ENCODE results near the gene MTIF2.
"Not testable (repeated sequence)": the region's sequence is repeated elsewhere in the genome, so short reads cannot be mapped to it uniquely, and the experiment has no call there.

Gene MTIF2

GRCh38 chr2:55280851-55281546, 12.0 kb upstream of the MTIF2 start:
- H3K4me3 ChIP-seq (ENCODE audit: low read length); DNase-seq (ENCODE audit: low read depth, low spot score); H3K36me3 ChIP-seq (ENCODE audit: control insufficient read depth, insufficient read depth, low read length); H3K27me3 ChIP-seq (ENCODE audit: control insufficient read depth, insufficient read depth, low read length); H3K9me3 ChIP-seq (ENCODE audit: control insufficient read depth, insufficient read depth, low read length); H3K27ac ChIP-seq (ENCODE audit: low read length); H3K4me1 ChIP-seq (ENCODE audit: control insufficient read depth, insufficient read depth, low read length): not testable (repeated sequence)
- no CpG with 5 or more reads among the region's 5 CpGs for WGBS (ENCODE audit: insufficient coverage, insufficient read length)

GRCh38 chr2:55279859-55280424, 10.9 kb upstream of the MTIF2 start:
- not testable (repeated sequence) for H3K4me1 ChIP-seq (ENCODE audit: control insufficient read depth, insufficient read depth, low read length); H3K36me3 ChIP-seq (ENCODE audit: control insufficient read depth, insufficient read depth, low read length); H3K9me3 ChIP-seq (ENCODE audit: control insufficient read depth, insufficient read depth, low read length); H3K27ac ChIP-seq (ENCODE audit: low read length); DNase-seq (ENCODE audit: low read depth, low spot score); H3K4me3 ChIP-seq (ENCODE audit: low read length); H3K27me3 ChIP-seq (ENCODE audit: control insufficient read depth, insufficient read depth, low read length)
- WGBS (ENCODE audit: insufficient coverage, insufficient read length) = no CpG with 5 or more reads among the region's 7 CpGs

- not testable (repeated sequence) for DNase-seq (ENCODE audit: low read depth, low spot score); H3K4me3 ChIP-seq (ENCODE audit: low read length); H3K36me3 ChIP-seq (ENCODE audit: control insufficient read depth, insufficient read depth, low read length); H3K4me1 ChIP-seq (ENCODE audit: control insufficient read depth, insufficient read depth, low read length); H3K27ac ChIP-seq (ENCODE audit: low read length); H3K9me3 ChIP-seq (ENCODE audit: control insufficient read depth, insufficient read depth, low read length); H3K27me3 ChIP-seq (ENCODE audit: control insufficient read depth, insufficient read depth, low read length)
- no CpG with 5 or more reads among the region's 10 CpGs for WGBS (ENCODE audit: insufficient coverage, insufficient read length)
These were observed 10.3 kb upstream of the MTIF2 start for GRCh38 chr2:55279214-55279835.

- Histone ChIP-seq H3K4me1 (ENCODE audit: control insufficient read depth, insufficient read depth, low read length) (peaks cover 2% of the 10 kb centered on the region; the same call in 1 of the 2 replicates), H3K9me3 (ENCODE audit: control insufficient read depth, insufficient read depth, low read length) (no peaks in the 10 kb centered on the region), H3K36me3 (ENCODE audit: control insufficient read depth, insufficient read depth, low read length) (no peaks in the 10 kb centered on the region), H3K27me3 (ENCODE audit: control insufficient read depth, insufficient read depth, low read length) (no peaks in the 10 kb centered on the region), H3K27ac (ENCODE audit: low read length) (no peak overlapping the region), H3K4me3 (ENCODE audit: low read length) (no peak overlapping the region)
- WGBS (ENCODE audit: insufficient coverage, insufficient read length) = no CpG with 5 or more reads among the region's 3 CpGs
- DNase-seq (ENCODE audit: low read depth, low spot score) = no peak
These were observed 8.3 kb upstream of the MTIF2 start for GRCh38 chr2:55277310-55277709.

DNA sequence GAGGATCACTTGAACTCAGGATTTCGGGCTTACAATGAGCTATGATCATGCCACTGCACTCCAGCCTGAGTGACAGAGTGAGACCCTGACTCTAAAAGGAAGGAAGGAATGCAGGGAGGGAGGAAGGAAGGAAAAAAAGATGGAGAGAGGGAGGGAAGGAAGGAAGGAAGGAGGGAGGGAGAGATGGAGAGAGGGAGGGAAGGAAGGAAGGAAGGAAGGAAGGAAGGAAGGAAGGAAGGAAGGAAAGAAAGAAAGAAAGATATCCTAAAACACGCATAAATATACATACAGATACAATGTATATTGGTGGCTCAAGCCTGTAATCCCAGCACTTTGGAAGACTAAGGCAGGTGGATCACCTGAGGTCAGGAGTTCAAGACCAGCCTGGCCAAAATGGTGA, 5.3 kb upstream of the MTIF2 start:
- H3K4me1 ChIP-seq (ENCODE audit: control insufficient read depth, insufficient read depth, low read length); DNase-seq (ENCODE audit: low read depth, low spot score); H3K36me3 ChIP-seq (ENCODE audit: control insufficient read depth, insufficient read depth, low read length); H3K27me3 ChIP-seq (ENCODE audit: control insufficient read depth, insufficient read depth, low read length); H3K9me3 ChIP-seq (ENCODE audit: control insufficient read depth, insufficient read depth, low read length); H3K4me3 ChIP-seq (ENCODE audit: low read length); H3K27ac ChIP-seq (ENCODE audit: low read length): not testable (repeated sequence)
- WGBS (ENCODE audit: insufficient coverage, insufficient read length) = no CpG with 5 or more reads among the region's 2 CpGs

GRCh38 chr2:55269645-55269990, 587 bp upstream of the MTIF2 start:
- Histone ChIP-seq H3K27me3 (ENCODE audit: control insufficient read depth, insufficient read depth, low read length) (no peaks in the 10 kb centered on the region), H3K9me3 (ENCODE audit: control insufficient read depth, insufficient read depth, low read length) (no peaks in the 10 kb centered on the region), H3K4me3 (ENCODE audit: low read length) (no peak overlapping the region; the same call in 1 of the 2 replicates), H3K27ac (ENCODE audit: low read length) (no peak overlapping the region), H3K36me3 (ENCODE audit: control insufficient read depth, insufficient read depth, low read length) (no peaks in the 10 kb centered on the region), H3K4me1 (ENCODE audit: control insufficient read depth, insufficient read depth, low read length) (no peaks in the 10 kb centered on the region)
- no peak for DNase-seq (ENCODE audit: low read depth, low spot score)
- no CpG with 5 or more reads among the region's 7 CpGs for WGBS (ENCODE audit: insufficient coverage, insufficient read length)

DNA sequence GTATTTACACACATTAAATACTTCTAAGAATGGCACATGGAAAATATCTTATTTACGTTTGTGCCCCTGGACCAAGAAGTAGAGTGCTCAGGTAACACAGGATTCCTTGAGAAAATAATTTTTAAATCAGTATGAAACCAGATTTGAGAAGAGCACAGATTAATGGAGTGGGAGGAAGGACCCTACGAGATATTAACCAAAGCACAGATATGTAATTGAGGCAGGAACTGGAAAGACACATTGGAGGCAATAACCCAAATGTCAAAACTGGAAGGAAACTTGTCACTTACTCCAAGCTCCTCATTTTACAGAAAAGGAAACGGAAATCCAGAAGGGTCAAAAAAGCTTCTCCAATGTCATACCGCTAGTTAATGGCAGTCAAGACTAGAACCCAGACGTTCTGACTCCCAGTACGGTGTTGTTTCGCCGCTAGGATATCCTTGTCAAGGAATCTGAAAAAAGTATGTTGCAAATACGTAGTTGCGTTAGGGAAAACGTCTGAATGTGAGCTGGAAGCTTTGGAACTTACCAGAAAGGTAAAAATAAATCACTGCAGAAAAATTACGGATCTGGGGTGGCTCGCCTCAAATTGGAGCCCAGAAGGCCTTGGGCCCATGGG, 634 bp downstream of the MTIF2 start:
- Histone ChIP-seq H3K4me3 (ENCODE audit: low read length) (peak overlapping the region; percentile 60; the same call in 1 of the 2 replicates), H3K9me3 (ENCODE audit: control insufficient read depth, insufficient read depth, low read length) (no peaks in the 10 kb centered on the region), H3K27ac (ENCODE audit: low read length) (no peak overlapping the region), H3K4me1 (ENCODE audit: control insufficient read depth, insufficient read depth, low read length) (no peaks in the 10 kb centered on the region), H3K36me3 (ENCODE audit: control insufficient read depth, insufficient read depth, low read length) (no peaks in the 10 kb centered on the region; the same call in 1 of the 2 replicates), H3K27me3 (ENCODE audit: control insufficient read depth, insufficient read depth, low read length) (no peaks in the 10 kb centered on the region)
- no CpG with 5 or more reads among the region's 13 CpGs for WGBS (ENCODE audit: insufficient coverage, insufficient read length)
- no peak for DNase-seq (ENCODE audit: low read depth, low spot score)

DNA sequence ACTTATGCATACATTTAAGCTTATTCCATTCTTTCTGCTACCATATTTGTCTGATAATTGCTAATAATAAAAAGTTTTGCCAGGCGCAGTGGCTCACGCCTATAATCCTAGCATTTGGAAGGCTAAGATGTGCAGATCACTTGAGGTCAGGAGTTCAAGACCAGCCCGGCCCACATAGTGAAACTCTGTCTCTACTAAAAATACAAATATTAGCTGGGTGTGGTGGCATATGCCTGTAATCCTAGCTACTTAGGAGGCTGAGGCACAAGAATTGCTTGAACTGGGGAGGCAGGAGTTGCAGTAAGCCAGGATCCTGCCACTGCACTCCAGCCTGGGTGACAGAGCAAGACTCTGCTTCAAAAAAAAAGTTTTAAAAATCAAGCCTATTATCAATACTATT, 9.4 kb downstream of the MTIF2 start:
- H3K4me1 ChIP-seq (ENCODE audit: control insufficient read depth, insufficient read depth, low read length); H3K4me3 ChIP-seq (ENCODE audit: low read length); H3K27me3 ChIP-seq (ENCODE audit: control insufficient read depth, insufficient read depth, low read length); DNase-seq (ENCODE audit: low read depth, low spot score); H3K9me3 ChIP-seq (ENCODE audit: control insufficient read depth, insufficient read depth, low read length); H3K36me3 ChIP-seq (ENCODE audit: control insufficient read depth, insufficient read depth, low read length); H3K27ac ChIP-seq (ENCODE audit: low read length): not testable (repeated sequence)
- WGBS (ENCODE audit: insufficient coverage, insufficient read length) = no CpG with 5 or more reads among the region's 3 CpGs

DNA sequence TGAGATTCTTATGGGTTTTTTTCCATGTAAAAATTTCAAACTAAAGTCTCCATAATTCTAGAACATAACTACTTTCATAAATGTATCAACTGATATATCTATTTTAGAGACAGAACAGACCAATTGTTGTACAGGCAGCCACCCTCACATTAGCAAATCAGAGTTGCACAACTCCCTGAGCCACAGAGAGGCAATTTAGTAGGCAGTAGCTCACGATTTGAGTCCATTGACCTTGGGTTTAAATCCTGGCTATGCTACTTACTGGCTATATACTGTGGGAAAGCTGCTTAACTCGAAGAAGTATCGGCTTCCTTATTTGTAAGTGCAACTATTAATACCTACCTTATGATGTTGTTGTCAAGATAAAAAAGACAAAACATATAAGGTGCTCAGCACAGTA, 16.2 kb downstream of the MTIF2 start:
- WGBS (ENCODE audit: insufficient coverage, insufficient read length) = no CpG with 5 or more reads among the region's 3 CpGs

DNA sequence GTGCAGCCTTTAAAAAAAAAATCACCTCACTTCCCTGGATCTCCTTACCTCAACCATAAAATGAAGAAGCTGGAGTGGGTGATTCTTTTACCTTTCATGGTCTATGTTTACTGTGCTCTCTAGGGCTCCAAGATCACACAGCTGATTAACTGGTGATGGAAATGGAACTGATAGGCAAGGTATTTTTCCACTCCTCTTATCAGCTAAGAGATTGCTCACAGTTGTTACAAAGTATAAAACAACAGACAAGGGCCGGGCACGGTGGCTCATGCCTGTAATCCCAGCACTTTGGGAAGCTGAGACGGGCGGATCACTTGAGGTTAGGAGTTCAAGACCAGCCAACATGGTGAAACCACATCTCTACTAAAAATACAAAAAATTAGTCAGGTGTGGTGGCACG, 22.0 kb downstream of the MTIF2 start:
- Histone ChIP-seq H3K36me3 (ENCODE audit: control insufficient read depth, insufficient read depth, low read length) (no peaks in the 10 kb centered on the region), H3K27me3 (ENCODE audit: control insufficient read depth, insufficient read depth, low read length) (no peaks in the 10 kb centered on the region), H3K4me3 (ENCODE audit: low read length) (no peak overlapping the region), H3K27ac (ENCODE audit: low read length) (no peak overlapping the region), H3K9me3 (ENCODE audit: control insufficient read depth, insufficient read depth, low read length) (no peaks in the 10 kb centered on the region), H3K4me1 (ENCODE audit: control insufficient read depth, insufficient read depth, low read length) (no peaks in the 10 kb centered on the region)
- no CpG with 5 or more reads among the region's 5 CpGs for WGBS (ENCODE audit: insufficient coverage, insufficient read length)
- DNase-seq (ENCODE audit: low read depth, low spot score) = no peak

More for the DNA sequence above, 16.2 kb downstream of the MTIF2 start:
- Histone ChIP-seq H3K27me3 (ENCODE audit: control insufficient read depth, insufficient read depth, low read length) (no peaks in the 10 kb centered on the region), H3K27ac (ENCODE audit: low read length) (no peak overlapping the region), H3K4me3 (ENCODE audit: low read length) (no peak overlapping the region), H3K4me1 (ENCODE audit: control insufficient read depth, insufficient read depth, low read length) (no peaks in the 10 kb centered on the region), H3K36me3 (ENCODE audit: control insufficient read depth, insufficient read depth, low read length) (peaks cover 3% of the 10 kb centered on the region; the same call in 1 of the 2 replicates), H3K9me3 (ENCODE audit: control insufficient read depth, insufficient read depth, low read length) (no peaks in the 10 kb centered on the region)
- no peak for DNase-seq (ENCODE audit: low read depth, low spot score)
